IPS-15b (cell line): ENCODE measurements around the gene RASGRF2.

Experiments
- H3K27me3 ChIP-seq: one replicate; pipeline ENCODE4 v1.6.1; 2013; ENCODE audit warnings: low read length; ENCODE audit not compliant: control insufficient read depth, insufficient read depth
- H3K36me3 ChIP-seq: one replicate; pipeline ENCODE4 v1.6.1; 2013; ENCODE audit warnings: low read length; ENCODE audit not compliant: control insufficient read depth, insufficient read depth
- H3K4me1 ChIP-seq: one replicate; pipeline ENCODE4 v1.6.1; 2013; ENCODE audit warnings: mild to moderate bottlenecking, low read length; ENCODE audit not compliant: control insufficient read depth, insufficient read depth
- H3K4me3 ChIP-seq: one replicate; pipeline ENCODE4 v1.5.1; 2013; ENCODE audit warnings: low read depth, low read length
- H3K9ac ChIP-seq: one replicate; pipeline ENCODE4 v1.6.1; 2013; ENCODE audit warnings: low read depth, mild to moderate bottlenecking, low read length
- H3K9me3 ChIP-seq: one replicate; pipeline ENCODE4 v1.6.1; 2013; ENCODE audit warnings: mild to moderate bottlenecking, low read length; ENCODE audit not compliant: control insufficient read depth, insufficient read depth

Gene RASGRF2

DNA sequence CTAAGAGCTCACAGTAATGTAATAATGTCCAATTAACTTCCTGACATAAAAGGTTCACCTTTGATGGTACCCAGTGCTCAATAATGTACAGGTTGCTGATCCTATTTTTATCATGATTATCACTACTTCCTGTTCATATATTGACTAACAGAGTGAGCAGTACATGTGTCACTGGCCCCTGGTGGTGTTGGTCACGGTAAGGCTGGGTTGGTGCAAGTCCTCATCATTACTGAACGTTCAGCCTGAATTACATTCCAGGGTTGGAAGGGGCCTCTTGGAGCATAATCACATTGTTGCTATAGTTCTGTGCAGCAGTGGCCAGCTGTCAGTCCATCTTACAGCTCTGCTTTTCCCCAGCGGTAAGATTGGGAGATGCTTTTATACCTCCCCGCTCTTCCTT lies 248.7 kb downstream of the RASGRF2 start:
- no peak overlapping the region for H3K9ac ChIP-seq
- no peaks in the 10 kb centered on the region for H3K36me3 ChIP-seq
- no peaks in the 10 kb centered on the region for H3K9me3 ChIP-seq
- no peak overlapping the region for H3K4me3 ChIP-seq
- no peaks in the 10 kb centered on the region for H3K4me1 ChIP-seq
- H3K27me3 ChIP-seq, result no peaks in the 10 kb centered on the region

DNA sequence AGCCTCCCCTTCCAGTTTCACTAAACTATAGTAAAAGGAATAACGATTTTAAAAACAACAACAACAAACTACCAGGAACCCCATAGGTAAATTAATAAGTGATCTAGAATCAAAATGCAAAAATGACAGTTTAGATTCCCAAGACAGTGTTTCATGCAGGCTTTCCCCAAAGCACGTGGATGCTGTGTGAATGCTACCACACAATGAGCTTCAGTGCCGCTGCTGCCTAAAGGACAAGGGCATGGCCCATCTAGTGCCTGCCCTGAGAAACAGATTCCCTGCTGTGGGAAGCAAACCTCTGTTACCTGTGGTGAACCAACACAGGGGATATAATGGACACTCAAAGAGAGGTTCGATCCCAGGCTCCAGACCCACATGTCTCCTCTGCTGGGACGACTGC lies 249.2 kb downstream of the RASGRF2 start:
- Histone ChIP-seq H3K9me3 (no peaks in the 10 kb centered on the region), H3K27me3 (no peaks in the 10 kb centered on the region), H3K4me3 (no peak overlapping the region), H3K4me1 (no peaks in the 10 kb centered on the region), H3K36me3 (no peaks in the 10 kb centered on the region), H3K9ac (no peak overlapping the region)

GRCh38 chr5:81209869-81210493 lies 249.8 kb downstream of the RASGRF2 start:
- Histone ChIP-seq H3K36me3 (no peaks in the 10 kb centered on the region), H3K4me1 (no peaks in the 10 kb centered on the region), H3K27me3 (no peaks in the 10 kb centered on the region), H3K9me3 (no peaks in the 10 kb centered on the region), H3K9ac (no peak overlapping the region), H3K4me3 (no peak overlapping the region)

DNA sequence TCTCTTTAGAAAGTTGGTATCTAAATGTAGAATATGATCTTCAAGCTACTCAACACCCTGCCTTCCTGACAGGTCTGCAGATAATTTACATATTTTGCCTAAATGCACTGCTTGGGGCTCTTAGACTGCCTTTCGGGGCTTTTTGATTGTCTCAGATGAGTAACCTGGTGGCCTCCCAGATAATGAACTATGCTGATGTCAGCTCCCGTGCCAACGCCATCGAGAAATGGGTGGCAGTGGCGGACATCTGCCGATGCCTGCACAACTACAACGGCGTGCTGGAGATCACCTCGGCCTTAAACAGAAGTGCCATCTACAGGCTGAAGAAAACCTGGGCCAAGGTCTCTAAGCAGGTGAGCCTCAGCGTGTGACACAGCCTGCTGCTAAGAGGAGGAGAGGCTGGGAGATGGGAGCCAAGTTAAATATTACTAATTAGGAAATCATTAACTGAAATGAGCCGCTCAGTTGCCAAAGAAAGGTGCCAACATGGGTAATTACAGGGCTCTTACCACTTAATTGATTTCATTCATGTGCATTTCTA lies 252.1 kb downstream of the RASGRF2 start:
- no peaks in the 10 kb centered on the region for H3K36me3 ChIP-seq
- H3K9ac ChIP-seq, result no peak overlapping the region
- no peaks in the 10 kb centered on the region for H3K4me1 ChIP-seq
- no peaks in the 10 kb centered on the region for H3K27me3 ChIP-seq
- H3K4me3 ChIP-seq, result no peak overlapping the region
- H3K9me3 ChIP-seq, result no peaks in the 10 kb centered on the region

DNA sequence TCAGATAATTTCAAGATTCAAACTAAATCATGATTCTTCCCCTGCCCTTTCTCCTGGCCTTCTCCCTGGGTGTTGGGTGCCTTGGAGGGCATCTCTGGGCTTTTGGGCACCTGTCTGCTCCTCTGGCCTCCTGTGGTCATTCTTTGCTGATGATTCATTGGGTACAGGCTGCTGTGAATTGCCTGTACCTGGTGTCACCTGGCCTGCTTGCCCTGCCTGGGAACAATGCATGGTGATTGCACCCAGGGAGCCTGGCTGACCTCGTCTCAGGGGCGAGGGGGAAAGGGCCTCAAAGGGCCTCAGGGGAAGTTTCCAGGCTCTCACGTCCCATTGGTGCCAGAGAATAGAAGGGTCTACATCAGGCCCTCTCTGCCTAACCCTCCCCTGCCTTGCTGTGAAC lies 252.9 kb downstream of the RASGRF2 start:
- no peaks in the 10 kb centered on the region for H3K9me3 ChIP-seq
- no peaks in the 10 kb centered on the region for H3K27me3 ChIP-seq
- no peaks in the 10 kb centered on the region for H3K4me1 ChIP-seq
- no peak overlapping the region for H3K4me3 ChIP-seq
- H3K9ac ChIP-seq, result no peak overlapping the region
- no peaks in the 10 kb centered on the region for H3K36me3 ChIP-seq

DNA sequence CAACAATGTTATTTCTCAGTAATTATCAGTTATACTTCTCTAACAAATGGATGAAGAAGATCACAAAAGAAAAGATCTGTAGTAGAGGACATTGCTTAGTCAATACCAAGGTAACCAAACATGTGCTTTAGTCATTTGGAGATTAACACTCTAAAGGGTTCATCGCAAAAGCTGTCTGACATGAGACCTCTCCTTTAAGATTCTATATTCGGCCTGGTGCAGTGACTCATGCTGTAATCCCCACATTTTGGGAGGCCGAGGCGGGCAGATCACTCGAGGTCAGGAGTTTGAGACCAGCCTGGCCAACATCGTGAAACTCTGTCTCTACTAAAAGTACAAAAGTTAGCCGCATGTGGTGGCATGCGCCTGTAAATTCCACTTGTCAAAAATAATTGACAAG lies 254.7 kb downstream of the RASGRF2 start:
- no peaks in the 10 kb centered on the region for H3K9me3 ChIP-seq

GRCh38 chr5:81216152-81216551 lies 256.0 kb downstream of the RASGRF2 start:
- H3K4me3 ChIP-seq, result no peak overlapping the region
- no peaks in the 10 kb centered on the region for H3K4me1 ChIP-seq
- no peaks in the 10 kb centered on the region for H3K36me3 ChIP-seq
- H3K9ac ChIP-seq, result no peak overlapping the region
- no peaks in the 10 kb centered on the region for H3K27me3 ChIP-seq
- H3K9me3 ChIP-seq, result no peaks in the 10 kb centered on the region

More for the DNA sequence above, 254.7 kb downstream of the RASGRF2 start:
- Histone ChIP-seq H3K4me3 (no peak overlapping the region), H3K9ac (no peak overlapping the region), H3K27me3 (no peaks in the 10 kb centered on the region), H3K36me3 (no peaks in the 10 kb centered on the region), H3K4me1 (no peaks in the 10 kb centered on the region)

GRCh38 chr5:81219389-81219788 lies 259.2 kb downstream of the RASGRF2 start:
- Histone ChIP-seq H3K4me1 (no peaks in the 10 kb centered on the region), H3K4me3 (no peak overlapping the region), H3K9me3 (no peaks in the 10 kb centered on the region), H3K36me3 (no peaks in the 10 kb centered on the region), H3K9ac (no peak overlapping the region), H3K27me3 (no peaks in the 10 kb centered on the region)

DNA sequence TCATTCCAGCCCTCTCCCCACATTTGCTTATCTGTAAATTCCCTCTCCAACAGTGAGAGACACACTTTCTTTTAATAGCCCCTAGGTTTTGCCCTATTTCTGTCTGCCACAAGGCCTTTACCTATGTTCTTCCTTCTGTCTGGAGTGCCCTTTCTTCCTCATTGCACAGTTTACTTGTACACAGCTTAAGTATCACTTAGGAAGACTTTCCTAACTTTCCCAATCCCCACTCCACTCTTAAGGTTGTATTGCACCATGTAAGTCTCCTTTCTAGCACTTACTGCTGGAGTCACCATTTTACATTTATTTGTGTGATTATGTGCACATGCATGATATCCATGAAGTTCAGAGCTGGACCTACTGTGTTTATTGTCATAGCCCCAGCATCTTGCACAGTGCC lies 262.1 kb downstream of the RASGRF2 start:
- Histone ChIP-seq H3K4me3 (no peak overlapping the region), H3K9me3 (no peaks in the 10 kb centered on the region), H3K27me3 (no peaks in the 10 kb centered on the region), H3K4me1 (no peaks in the 10 kb centered on the region), H3K36me3 (no peaks in the 10 kb centered on the region), H3K9ac (no peak overlapping the region)

DNA sequence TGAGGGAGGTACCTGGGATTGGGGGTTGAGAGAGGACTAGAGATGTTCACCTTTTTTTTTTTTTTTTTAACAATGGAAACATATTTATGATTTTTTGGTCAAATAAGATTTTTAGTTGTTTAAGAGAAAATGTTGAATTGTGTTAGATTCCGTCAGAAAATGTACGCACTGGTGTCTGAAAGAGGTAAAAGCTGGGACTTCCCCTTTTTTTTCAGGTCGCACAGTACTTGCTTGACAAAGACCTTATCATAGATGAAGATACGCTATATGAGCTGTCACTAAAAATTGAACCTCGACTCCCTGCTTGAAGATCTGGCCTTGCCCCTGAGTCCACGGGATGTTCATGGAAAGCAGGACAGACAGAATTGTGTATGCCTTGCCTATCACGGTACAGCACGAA lies 265.3 kb downstream of the RASGRF2 start:
- no peak overlapping the region for H3K9ac ChIP-seq
- H3K4me1 ChIP-seq, result no peaks in the 10 kb centered on the region
- no peaks in the 10 kb centered on the region for H3K27me3 ChIP-seq
- no peak overlapping the region for H3K4me3 ChIP-seq
- no peaks in the 10 kb centered on the region for H3K9me3 ChIP-seq
- no peaks in the 10 kb centered on the region for H3K36me3 ChIP-seq

DNA sequence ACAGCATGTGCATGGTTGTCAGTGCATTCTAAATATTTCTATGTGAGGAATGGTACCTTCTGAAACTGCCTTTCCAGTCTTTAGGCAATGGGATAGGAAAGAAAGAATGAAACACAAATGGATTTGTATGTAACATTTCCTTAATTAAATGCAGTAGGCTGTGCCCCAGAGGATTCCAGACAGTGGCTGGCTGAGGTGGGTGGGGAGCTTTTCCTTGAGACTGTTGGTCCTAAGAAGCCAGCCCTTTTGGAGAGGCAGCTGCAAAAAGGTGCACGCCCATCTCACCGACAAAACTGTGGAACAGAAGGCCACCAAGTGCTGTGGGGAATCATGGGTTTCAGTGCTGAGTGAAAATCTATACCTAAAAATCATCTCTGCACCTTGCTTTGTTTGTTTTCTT lies 266.1 kb downstream of the RASGRF2 start:
- H3K27me3 ChIP-seq, result no peaks in the 10 kb centered on the region
- H3K4me1 ChIP-seq, result no peaks in the 10 kb centered on the region
- no peaks in the 10 kb centered on the region for H3K9me3 ChIP-seq
- no peaks in the 10 kb centered on the region for H3K36me3 ChIP-seq
- H3K9ac ChIP-seq, result no peak overlapping the region
- H3K4me3 ChIP-seq, result no peak overlapping the region

- H3K9me3 ChIP-seq, result no peaks in the 10 kb centered on the region
- no peaks in the 10 kb centered on the region for H3K27me3 ChIP-seq
- H3K36me3 ChIP-seq, result no peaks in the 10 kb centered on the region
- no peaks in the 10 kb centered on the region for H3K4me1 ChIP-seq
- H3K9ac ChIP-seq, result no peak overlapping the region
- no peak overlapping the region for H3K4me3 ChIP-seq
These were observed 266.8 kb downstream of the RASGRF2 start for GRCh38 chr5:81226949-81227348.
